GM12878 (cell line): ENCODE measurements around the gene CEP63. TPM values are rescaled to one million over a fixed set of nuclear protein-coding genes. Genes with fewer than 3 reads are reported as not detected.

Experiments
- NFIC ChIP-seq: IDR thresholded peaks from 2 replicates; pipeline ENCODE4 v1.6.1; 2012; ENCODE audit warnings: low read depth, mild to moderate bottlenecking, inconsistent platforms, low read length, moderate library complexity
- TAF1 ChIP-seq: IDR thresholded peaks from 2 replicates; pipeline ENCODE4 v1.6.1; 2011; ENCODE audit warnings: mild to moderate bottlenecking, low read depth, low read length, borderline replicate concordance
- polyA plus RNA-seq, 11 experiments: library from polyadenylated mRNA; depleted of rRNA in 4 of 11; unstranded in 6 of 11; stranded (reverse) in 5 of 11; fragments of >200 nt; fragmentation: Nextera tagmentation in 4 of 11; fragmentation: Illumina TruSeq in 1 of 11; extraction: Ambion mirVana in 4 of 11; extraction: Trizol in 1 of 11; gene quantifications; 1 replicate in 1 of 11; 2 replicates in 10 of 11; pipeline versions ENCODE4 v1.2.1 to v1.2.3, GENCODE V29; 2011 to 2016; ENCODE audit warnings: inconsistent platforms in 2 of 11, missing spikeins in 2 of 11, low read depth in 1 of 11
- total RNA-seq, 4 experiments: library from RNA; depleted of rRNA in 3 of 4; stranded (reverse); fragments of >200 nt in 3 of 4; fragmentation: Illumina TruSeq in 1 of 4; extraction: Trizol in 1 of 4; gene quantifications; 2 replicates each; pipeline versions ENCODE4 v1.2.1 to v1.2.3, GENCODE V29; 2013 to 2021

Gene CEP63
- total and polyA plus RNA-seq, 10 of the 15 experiments (the other 5 are each of a cell fraction or from before 2014, with no cell fraction given): 14.0 to 36.9 (median 26.8) TPM

GRCh38 chr3:134623615-134624245 is 137.9 kb downstream of the CEP63 start (continued):
- TF ChIP-seq TAF1 (no peak), NFIC (no peak)

Other genes with a start within 250 kb of the CEP63 start
- 15.2 and 17.5 TPM in 2 replicates for gene RYK, start 235.2 kb upstream of the CEP63 start, total RNA-seq (2014; rRNA removed)
- 16.3 and 17.5 TPM in 2 replicates for gene RYK, start 235.2 kb upstream of the CEP63 start, total RNA-seq (2014; rRNA removed; fragmentation: Illumina TruSeq; extraction: Trizol)
- gene RYK, start 235.2 kb upstream of the CEP63 start, total RNA-seq (2021): 9.0 and 10.5 TPM in 2 replicates
- 25.1 and 31.5 TPM in 2 replicates for gene RYK, start 235.2 kb upstream of the CEP63 start, polyA plus RNA-seq (2011; rRNA removed)
- 14.7 and 20.3 TPM in 2 replicates for gene RYK, start 235.2 kb upstream of the CEP63 start, polyA plus RNA-seq (2014; fragmentation: Illumina TruSeq; extraction: Trizol)
- gene RYK, start 235.2 kb upstream of the CEP63 start, polyA plus RNA-seq (2014; fragmentation: Nextera tagmentation; extraction: Ambion mirVana): 1 to 10 TPM; 3.4 to 4.3 TPM
- gene RYK, start 235.2 kb upstream of the CEP63 start, polyA plus RNA-seq (2014; rRNA removed): 11.6 and 11.7 TPM in 2 replicates
- 1 to 10 TPM; 2.0 to 4.7 TPM for gene RYK, start 235.2 kb upstream of the CEP63 start, polyA plus RNA-seq (2016; fragmentation: Nextera tagmentation; extraction: Ambion mirVana)
- gene AMOTL2, start 111.6 kb upstream of the CEP63 start, total RNA-seq (2014; rRNA removed): not detected in 2 replicates
- not detected in 2 replicates for gene AMOTL2, start 111.6 kb upstream of the CEP63 start, total RNA-seq (2014; rRNA removed; fragmentation: Illumina TruSeq; extraction: Trizol)
- 0.32 and 0.33 TPM in 2 replicates for gene AMOTL2, start 111.6 kb upstream of the CEP63 start, total RNA-seq (2021)
- not detected in 2 replicates for gene AMOTL2, start 111.6 kb upstream of the CEP63 start, polyA plus RNA-seq (2011; rRNA removed)
- not detected in 2 replicates for gene AMOTL2, start 111.6 kb upstream of the CEP63 start, polyA plus RNA-seq (2014; fragmentation: Illumina TruSeq; extraction: Trizol)
- not detected for gene AMOTL2, start 111.6 kb upstream of the CEP63 start, polyA plus RNA-seq (2014; fragmentation: Nextera tagmentation; extraction: Ambion mirVana)
- not detected in 2 replicates for gene AMOTL2, start 111.6 kb upstream of the CEP63 start, polyA plus RNA-seq (2014; rRNA removed)
- gene AMOTL2, start 111.6 kb upstream of the CEP63 start, polyA plus RNA-seq (2016; fragmentation: Nextera tagmentation; extraction: Ambion mirVana): under 1 TPM in 1 of 2 experiments, not detected in 1; 0.20 TPM
- gene ANAPC13, start 72 bp upstream of the CEP63 start, total RNA-seq (2014; rRNA removed): 40.0 and 48.4 TPM in 2 replicates
- 39.6 and 42.3 TPM in 2 replicates for gene ANAPC13, start 72 bp upstream of the CEP63 start, total RNA-seq (2014; rRNA removed; fragmentation: Illumina TruSeq; extraction: Trizol)
- 32.8 and 34.9 TPM in 2 replicates for gene ANAPC13, start 72 bp upstream of the CEP63 start, total RNA-seq (2021)
- 91.7 and 136 TPM in 2 replicates for gene ANAPC13, start 72 bp upstream of the CEP63 start, polyA plus RNA-seq (2011; rRNA removed)
- gene ANAPC13, start 72 bp upstream of the CEP63 start, polyA plus RNA-seq (2014; fragmentation: Illumina TruSeq; extraction: Trizol): 74.2 and 87.6 TPM in 2 replicates
- 100 to 1,000 TPM; 129 to 139 TPM for gene ANAPC13, start 72 bp upstream of the CEP63 start, polyA plus RNA-seq (2014; fragmentation: Nextera tagmentation; extraction: Ambion mirVana)
- 30.2 and 42.6 TPM in 2 replicates for gene ANAPC13, start 72 bp upstream of the CEP63 start, polyA plus RNA-seq (2014; rRNA removed)
- gene ANAPC13, start 72 bp upstream of the CEP63 start, polyA plus RNA-seq (2016; fragmentation: Nextera tagmentation; extraction: Ambion mirVana): 100 to 1,000 TPM; 104 to 105 TPM
- not detected in 2 replicates for gene KY, start 165.0 kb downstream of the CEP63 start, total RNA-seq (2014; rRNA removed)
- not detected in 2 replicates for gene KY, start 165.0 kb downstream of the CEP63 start, total RNA-seq (2014; rRNA removed; fragmentation: Illumina TruSeq; extraction: Trizol)
- gene KY, start 165.0 kb downstream of the CEP63 start, total RNA-seq (2021): not detected in 2 replicates
- gene KY, start 165.0 kb downstream of the CEP63 start, polyA plus RNA-seq (2011; rRNA removed): 0.04 TPM in 2 replicates
- not detected in 2 replicates for gene KY, start 165.0 kb downstream of the CEP63 start, polyA plus RNA-seq (2014; fragmentation: Illumina TruSeq; extraction: Trizol)
- gene KY, start 165.0 kb downstream of the CEP63 start, polyA plus RNA-seq (2014; fragmentation: Nextera tagmentation; extraction: Ambion mirVana): not detected
- not detected in 2 replicates for gene KY, start 165.0 kb downstream of the CEP63 start, polyA plus RNA-seq (2014; rRNA removed)
- gene KY, start 165.0 kb downstream of the CEP63 start, polyA plus RNA-seq (2016; fragmentation: Nextera tagmentation; extraction: Ambion mirVana): under 1 TPM in 1 of 2 experiments, not detected in 1; 0.11 TPM